Peyer's patch (tissue), 4 donors: ENCODE data around the gene PPP1CA.
A peak's percentile ranks its signal among the peaks of the same experiment; 100 is the strongest.

ENCODE experiments used
- POLR2A ChIP-seq, 2 donors: fragments of 450-650 bp; IDR thresholded peaks; one replicate each; pipeline ENCODE4 v1.5.1; 2017; ENCODE audit warnings: antibody characterized with exemption in 2 of 2, mild to moderate bottlenecking in 2 of 2, moderate library complexity in 2 of 2
- TF ChIP-seq, protein P1 (sequence below), 6 experiments: fragments of 450-650 bp in 4 of 6; fragments of 200-600 bp in 2 of 6; sonication (generic) in 1 of 6; IDR thresholded peaks; one replicate each; pipeline ENCODE4 v1.5.1; 2017 to 2019; ENCODE audit warnings: antibody characterized with exemption in 6 of 6, mild to moderate bottlenecking in 3 of 6, moderate library complexity in 1 of 6

DNA sequence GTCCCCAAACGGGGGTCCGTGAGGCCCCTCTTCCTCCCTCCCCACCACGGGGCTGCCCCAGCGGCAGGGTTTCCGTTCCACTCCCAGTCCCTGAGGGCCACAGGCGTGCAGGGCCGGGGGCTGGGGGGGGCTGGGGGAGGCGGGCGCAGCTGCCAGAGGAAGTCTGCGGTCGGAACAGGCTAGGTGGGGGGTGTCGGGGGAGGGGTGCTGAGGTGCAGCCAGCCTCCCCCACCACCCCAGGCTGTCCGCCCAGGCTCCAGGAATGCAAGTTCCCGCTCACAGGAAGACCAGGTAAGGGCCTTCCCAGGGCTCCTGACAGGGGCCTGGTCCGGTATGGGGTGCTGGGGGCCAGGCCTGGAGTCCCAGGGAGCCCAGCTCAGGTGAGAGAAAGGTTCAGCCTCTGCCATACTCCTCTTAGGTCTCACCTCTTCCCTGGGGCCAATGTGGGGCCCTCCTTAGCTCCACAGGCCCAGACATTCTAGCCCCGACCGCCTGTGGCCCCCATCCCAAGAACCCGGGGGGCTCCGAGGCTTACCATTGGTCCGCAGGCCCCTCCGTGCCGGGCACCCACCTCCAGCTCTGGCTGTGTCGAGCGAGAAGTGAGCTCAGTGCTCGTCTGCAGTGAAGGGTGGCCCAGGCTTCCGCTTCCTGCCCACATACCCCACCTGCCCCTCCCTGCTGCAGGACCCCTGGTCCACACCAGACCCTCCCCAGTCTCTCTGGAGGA lies 35.6 kb upstream of the PPP1CA start, which contains the start of gene PTPRCAP:
- TF ChIP-seq, protein P1, sequence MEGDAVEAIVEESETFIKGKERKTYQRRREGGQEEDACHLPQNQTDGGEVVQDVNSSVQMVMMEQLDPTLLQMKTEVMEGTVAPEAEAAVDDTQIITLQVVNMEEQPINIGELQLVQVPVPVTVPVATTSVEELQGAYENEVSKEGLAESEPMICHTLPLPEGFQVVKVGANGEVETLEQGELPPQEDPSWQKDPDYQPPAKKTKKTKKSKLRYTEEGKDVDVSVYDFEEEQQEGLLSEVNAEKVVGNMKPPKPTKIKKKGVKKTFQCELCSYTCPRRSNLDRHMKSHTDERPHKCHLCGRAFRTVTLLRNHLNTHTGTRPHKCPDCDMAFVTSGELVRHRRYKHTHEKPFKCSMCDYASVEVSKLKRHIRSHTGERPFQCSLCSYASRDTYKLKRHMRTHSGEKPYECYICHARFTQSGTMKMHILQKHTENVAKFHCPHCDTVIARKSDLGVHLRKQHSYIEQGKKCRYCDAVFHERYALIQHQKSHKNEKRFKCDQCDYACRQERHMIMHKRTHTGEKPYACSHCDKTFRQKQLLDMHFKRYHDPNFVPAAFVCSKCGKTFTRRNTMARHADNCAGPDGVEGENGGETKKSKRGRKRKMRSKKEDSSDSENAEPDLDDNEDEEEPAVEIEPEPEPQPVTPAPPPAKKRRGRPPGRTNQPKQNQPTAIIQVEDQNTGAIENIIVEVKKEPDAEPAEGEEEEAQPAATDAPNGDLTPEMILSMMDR (IDR thresholded peaks at IDR 0.05), result no peak
- TF ChIP-seq POLR2A (IDR thresholded peaks at IDR 0.05), result peak; percentile 20 to 43
